Endothelial cell (in vitro differentiated cells): Measurements from ENCODE around the gene DUSP2. TPM values are rescaled to one million over a fixed set of nuclear protein-coding genes. Genes with fewer than 3 reads are reported as not detected.

ENCODE experiments used
- DNase-seq: peaks from one replicate; pipeline ENCODE4 v3.0.0; 2021; ENCODE audit warnings: low spot score
- H3K27ac Mint-ChIP-seq: one replicate; pipeline ENCODE4 v1.8.0; 2021; ENCODE audit warnings: mixed read lengths, inconsistent platforms; ENCODE audit not compliant: unreplicated experiment
- H3K27me3 Mint-ChIP-seq: one replicate; pipeline ENCODE4 v1.8.0; 2021; ENCODE audit warnings: mild to moderate bottlenecking, moderate library complexity, mixed read lengths, inconsistent platforms; ENCODE audit not compliant: unreplicated experiment
- H3K36me3 Mint-ChIP-seq: one replicate; pipeline ENCODE4 v1.8.0; 2021; ENCODE audit warnings: mild to moderate bottlenecking, low read depth, mixed read lengths, inconsistent platforms; ENCODE audit not compliant: unreplicated experiment
- H3K4me1 Mint-ChIP-seq: one replicate; pipeline ENCODE4 v1.8.0; 2021; ENCODE audit warnings: mild to moderate bottlenecking, mixed read lengths, inconsistent platforms; ENCODE audit not compliant: unreplicated experiment
- H3K4me3 Mint-ChIP-seq: one replicate; pipeline ENCODE4 v1.8.0; 2021; ENCODE audit warnings: mild to moderate bottlenecking, mixed read lengths, inconsistent platforms; ENCODE audit not compliant: unreplicated experiment
- H3K9me3 Mint-ChIP-seq: one replicate; pipeline ENCODE4 v1.8.0; 2021; ENCODE audit warnings: mixed read lengths, inconsistent platforms; ENCODE audit not compliant: unreplicated experiment
- total RNA-seq: library from RNA; stranded (reverse); fragmentation: NEBNext Ultra II Directional; extraction: Animal tissue kit (Norgen Biotek cat#: 25700); gene quantifications from one replicate; pipeline ENCODE4 v1.2.1, GENCODE V29; 2021; ENCODE audit not compliant: unreplicated experiment
- TF ChIP-seq, protein P1 (sequence below): fragments of 200-600 bp; sonication (generic); IDR thresholded peaks from one replicate; pipeline ENCODE4 v1.5.0; 2021; ENCODE audit warnings: antibody characterized with exemption; ENCODE audit not compliant: unreplicated experiment

The DUSP2 gene
- total RNA-seq, 1 donor from 2014 or later = not detected

DNA sequence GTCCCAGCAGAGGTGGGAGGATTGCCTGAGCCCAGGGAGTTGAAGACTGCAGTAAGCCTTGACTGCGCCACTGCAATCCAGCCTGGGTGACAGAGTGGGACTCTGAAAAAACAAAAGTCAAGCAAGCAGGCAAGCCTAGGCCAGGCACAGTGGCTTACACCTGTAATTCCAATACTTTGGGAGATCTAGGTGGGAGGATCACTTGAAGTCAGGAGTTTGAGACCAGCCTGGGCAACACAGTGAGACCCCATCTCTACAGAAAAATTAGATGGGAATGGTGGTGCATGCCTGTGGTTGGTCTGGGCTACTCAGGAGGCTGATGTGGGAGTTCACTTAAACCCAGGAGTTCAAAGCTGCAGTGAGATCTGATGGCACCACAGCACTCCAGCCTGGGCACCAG is 34.8 kb upstream of the DUSP2 start:
- DNase-seq = no peak
- H3K27ac Mint-ChIP-seq = no peak overlapping the region
- no peaks in the 10 kb centered on the region for H3K27me3 Mint-ChIP-seq
- no peaks in the 10 kb centered on the region for H3K4me1 Mint-ChIP-seq
- TF ChIP-seq, protein P1, sequence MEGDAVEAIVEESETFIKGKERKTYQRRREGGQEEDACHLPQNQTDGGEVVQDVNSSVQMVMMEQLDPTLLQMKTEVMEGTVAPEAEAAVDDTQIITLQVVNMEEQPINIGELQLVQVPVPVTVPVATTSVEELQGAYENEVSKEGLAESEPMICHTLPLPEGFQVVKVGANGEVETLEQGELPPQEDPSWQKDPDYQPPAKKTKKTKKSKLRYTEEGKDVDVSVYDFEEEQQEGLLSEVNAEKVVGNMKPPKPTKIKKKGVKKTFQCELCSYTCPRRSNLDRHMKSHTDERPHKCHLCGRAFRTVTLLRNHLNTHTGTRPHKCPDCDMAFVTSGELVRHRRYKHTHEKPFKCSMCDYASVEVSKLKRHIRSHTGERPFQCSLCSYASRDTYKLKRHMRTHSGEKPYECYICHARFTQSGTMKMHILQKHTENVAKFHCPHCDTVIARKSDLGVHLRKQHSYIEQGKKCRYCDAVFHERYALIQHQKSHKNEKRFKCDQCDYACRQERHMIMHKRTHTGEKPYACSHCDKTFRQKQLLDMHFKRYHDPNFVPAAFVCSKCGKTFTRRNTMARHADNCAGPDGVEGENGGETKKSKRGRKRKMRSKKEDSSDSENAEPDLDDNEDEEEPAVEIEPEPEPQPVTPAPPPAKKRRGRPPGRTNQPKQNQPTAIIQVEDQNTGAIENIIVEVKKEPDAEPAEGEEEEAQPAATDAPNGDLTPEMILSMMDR = no peak
- no peak overlapping the region for H3K4me3 Mint-ChIP-seq
- peaks cover 8% of the 10 kb centered on the region for H3K36me3 Mint-ChIP-seq
- H3K9me3 Mint-ChIP-seq = no peaks in the 10 kb centered on the region

GRCh38 chr2:96176661-96177060 is 31.4 kb upstream of the DUSP2 start:
- peaks cover 4% of the 10 kb centered on the region for H3K27me3 Mint-ChIP-seq
- H3K9me3 Mint-ChIP-seq = no peaks in the 10 kb centered on the region
- no peak overlapping the region for H3K27ac Mint-ChIP-seq
- DNase-seq = no peak
- no peaks in the 10 kb centered on the region for H3K36me3 Mint-ChIP-seq
- TF ChIP-seq, protein P1 = no peak
- H3K4me1 Mint-ChIP-seq = no peaks in the 10 kb centered on the region
- H3K4me3 Mint-ChIP-seq = no peak overlapping the region

DNA sequence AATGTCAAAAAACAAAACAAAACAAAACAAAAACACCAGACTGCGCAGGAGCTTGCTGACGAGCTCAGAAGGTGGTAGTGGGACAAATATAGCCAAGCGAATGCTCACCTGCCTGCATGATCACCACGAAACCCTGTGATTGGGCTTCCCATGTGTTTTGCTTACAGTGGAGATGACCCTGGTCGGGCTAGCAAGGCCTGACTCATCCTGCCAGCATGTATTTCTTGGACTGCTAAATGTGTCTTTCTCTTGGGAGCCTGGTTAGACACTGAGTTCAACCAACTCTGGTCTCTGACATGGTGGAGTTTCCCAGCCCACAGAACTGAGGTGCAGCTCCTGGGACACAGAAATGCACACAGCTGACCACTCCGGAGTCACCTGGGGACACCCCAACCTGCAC is 30.7 kb upstream of the DUSP2 start:
- Mint-ChIP-seq H3K4me3 (no peak overlapping the region), H3K27me3 (peaks cover 4% of the 10 kb centered on the region), H3K4me1 (no peaks in the 10 kb centered on the region), H3K27ac (no peak overlapping the region), H3K9me3 (no peaks in the 10 kb centered on the region), H3K36me3 (no peaks in the 10 kb centered on the region)
- TF ChIP-seq, protein P1 = no peak
- no peak for DNase-seq

GRCh38 chr2:96174251-96175144 is 29.3 kb upstream of the DUSP2 start:
- H3K4me3 Mint-ChIP-seq = no peak overlapping the region
- peaks cover 9% of the 10 kb centered on the region for H3K27me3 Mint-ChIP-seq
- no peak overlapping the region for H3K27ac Mint-ChIP-seq
- no peaks in the 10 kb centered on the region for H3K36me3 Mint-ChIP-seq
- DNase-seq = peak; percentile 82
- H3K4me1 Mint-ChIP-seq = no peaks in the 10 kb centered on the region
- TF ChIP-seq, protein P1 = peak; percentile 81
- H3K9me3 Mint-ChIP-seq = no peaks in the 10 kb centered on the region

DNA sequence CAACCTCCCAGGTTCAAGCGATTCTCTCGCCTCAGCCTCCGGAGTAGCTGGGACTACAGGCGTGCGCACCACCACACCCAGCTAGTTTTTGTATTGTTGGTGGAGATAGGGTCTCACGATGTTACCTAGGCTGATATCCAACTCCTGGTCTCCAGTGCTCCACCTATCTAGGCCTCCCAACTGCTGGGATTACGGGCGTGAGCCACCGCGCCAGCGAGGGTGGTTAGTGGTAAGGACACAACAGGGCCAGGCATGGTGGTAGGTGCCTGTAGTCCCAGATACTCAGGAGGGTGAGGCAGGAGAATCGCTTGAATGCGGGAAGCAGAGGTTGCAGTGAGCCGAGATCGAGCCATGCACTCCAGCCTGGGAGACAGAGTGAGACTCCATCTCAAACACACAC is 26.6 kb upstream of the DUSP2 start:
- DNase-seq = no peak
- no peak overlapping the region for H3K27ac Mint-ChIP-seq

More for the DNA sequence above, 26.6 kb upstream of the DUSP2 start:
- no peaks in the 10 kb centered on the region for H3K4me1 Mint-ChIP-seq
- H3K4me3 Mint-ChIP-seq = no peak overlapping the region
- H3K36me3 Mint-ChIP-seq = no peaks in the 10 kb centered on the region
- peaks cover 9% of the 10 kb centered on the region for H3K27me3 Mint-ChIP-seq
- TF ChIP-seq, protein P1 = no peak
- H3K9me3 Mint-ChIP-seq = no peaks in the 10 kb centered on the region
